ENCODE measurements around the gene DGKI.

DGKI gene

GRCh38 chr7:137538361-137538762 lies 308.4 kb downstream of the DGKI start:
- WGBS (ENCODE audit: insufficient coverage) = 48% methylated on average over 2 of the region's 4 CpGs
- Histone ChIP-seq H3K36me3 (ENCODE audit: control insufficient read depth in 4 of 4, insufficient read depth in 4 of 4, low read length in 3 of 4) (no peaks in the 10 kb centered on the region), H3K4me1 (ENCODE audit: control extremely low read depth in 1 of 4, control insufficient read depth in 4 of 4, insufficient read depth in 4 of 4, low read length in 3 of 4) (no peaks in the 10 kb centered on the region), H3K27ac (ENCODE audit: insufficient read depth in 1 of 2, low read depth in 1 of 2, low read length in 2 of 2, poor library complexity in 1 of 2, severe bottlenecking in 2 of 2) (no peak overlapping the region), H3K9me3 (ENCODE audit: control extremely low read depth in 1 of 5, control insufficient read depth in 4 of 5, insufficient read depth in 2 of 5, low read depth in 1 of 5, low read length in 4 of 5) (no peaks in the 10 kb centered on the region), H3K4me3 (ENCODE audit: control insufficient read depth in 1 of 7, extremely low read depth in 1 of 7, insufficient read depth in 4 of 7, low read depth in 2 of 7, low read length in 6 of 7) (no peak overlapping the region), H3K27me3 (replicated peaks in 2 of 5; ENCODE audit: control insufficient read depth in 4 of 5, insufficient read depth in 5 of 5, low read length in 4 of 5) (peaks cover 0 to 2% (median 0%) of the 10 kb centered on the region in 5 experiments)
- peak in 2 of 3 donors; percentile 21 to 36 for DNase-seq
- ChIA-PET POLR2A (no interaction called here), CTCF (no interaction called here)

- ChIA-PET POLR2A (no interaction called here), CTCF (no interaction called here)
- H3K4me1 ChIP-seq (ENCODE audit: control extremely low read depth in 1 of 4, control insufficient read depth in 4 of 4, insufficient read depth in 4 of 4, low read length in 3 of 4) = no peaks in the 10 kb centered on the region
- no peak overlapping the region for H3K27ac ChIP-seq (ENCODE audit: insufficient read depth in 1 of 2, low read depth in 1 of 2, low read length in 2 of 2, poor library complexity in 1 of 2, severe bottlenecking in 2 of 2)
- peaks cover 0 to 2% (median 0%) of the 10 kb centered on the region in 5 experiments for H3K27me3 ChIP-seq (replicated peaks in 2 of 5; ENCODE audit: control insufficient read depth in 4 of 5, insufficient read depth in 5 of 5, low read length in 4 of 5)
- H3K9me3 ChIP-seq (ENCODE audit: control extremely low read depth in 1 of 5, control insufficient read depth in 4 of 5, insufficient read depth in 2 of 5, low read depth in 1 of 5, low read length in 4 of 5) = no peaks in the 10 kb centered on the region
- H3K4me3 ChIP-seq (ENCODE audit: control insufficient read depth in 1 of 7, extremely low read depth in 1 of 7, insufficient read depth in 4 of 7, low read depth in 2 of 7, low read length in 6 of 7) = no peak overlapping the region
- DNase-seq = no peak
- H3K36me3 ChIP-seq (ENCODE audit: control insufficient read depth in 4 of 4, insufficient read depth in 4 of 4, low read length in 3 of 4) = no peaks in the 10 kb centered on the region
- 89% methylated on average over 3 of the region's 6 CpGs for WGBS (ENCODE audit: insufficient coverage)
These were observed 311.2 kb downstream of the DGKI start for GRCh38 chr7:137535579-137535978.

- Histone ChIP-seq H3K4me1 (ENCODE audit: control extremely low read depth in 1 of 4, control insufficient read depth in 4 of 4, insufficient read depth in 4 of 4, low read length in 3 of 4) (no peaks in the 10 kb centered on the region), H3K27ac (ENCODE audit: insufficient read depth in 1 of 2, low read depth in 1 of 2, low read length in 2 of 2, poor library complexity in 1 of 2, severe bottlenecking in 2 of 2) (no peak overlapping the region), H3K4me3 (ENCODE audit: control insufficient read depth in 1 of 7, extremely low read depth in 1 of 7, insufficient read depth in 4 of 7, low read depth in 2 of 7, low read length in 6 of 7) (no peak overlapping the region), H3K9me3 (ENCODE audit: control extremely low read depth in 1 of 5, control insufficient read depth in 4 of 5, insufficient read depth in 2 of 5, low read depth in 1 of 5, low read length in 4 of 5) (no peaks in the 10 kb centered on the region), H3K27me3 (replicated peaks in 2 of 5; ENCODE audit: control insufficient read depth in 4 of 5, insufficient read depth in 5 of 5, low read length in 4 of 5) (no peaks in the 10 kb centered on the region), H3K36me3 (ENCODE audit: control insufficient read depth in 4 of 4, insufficient read depth in 4 of 4, low read length in 3 of 4) (no peaks in the 10 kb centered on the region)
- no peak for DNase-seq
- WGBS (ENCODE audit: insufficient coverage) = no CpG with 5 or more reads among the region's 4 CpGs
- ChIA-PET CTCF (no interaction called here), POLR2A (no interaction called here)
These were observed 315.1 kb downstream of the DGKI start for GRCh38 chr7:137531671-137532070.

DNA sequence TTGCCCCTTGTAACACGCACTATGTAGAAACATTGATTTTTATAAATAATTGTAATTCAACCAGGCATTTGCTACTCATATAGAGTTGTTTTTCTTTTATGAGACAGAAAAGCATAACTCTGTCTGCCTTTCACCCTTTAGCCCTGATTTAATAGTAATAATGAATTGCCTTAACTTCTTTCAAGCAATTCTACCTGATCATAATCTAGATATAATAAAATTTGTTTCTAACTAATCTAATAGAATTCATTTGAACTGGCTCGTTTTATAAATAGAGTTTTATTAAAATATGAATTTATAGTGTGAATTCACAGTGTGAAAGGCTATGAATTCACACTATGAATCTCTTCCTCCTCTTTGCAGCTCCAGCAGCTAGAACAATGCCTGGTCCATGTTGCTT lies 319.1 kb downstream of the DGKI start:
- Histone ChIP-seq H3K27me3 (replicated peaks in 2 of 5; ENCODE audit: control insufficient read depth in 4 of 5, insufficient read depth in 5 of 5, low read length in 4 of 5) (peaks cover 0 to 2% (median 0%) of the 10 kb centered on the region in 5 experiments), H3K9me3 (ENCODE audit: control extremely low read depth in 1 of 5, control insufficient read depth in 4 of 5, insufficient read depth in 2 of 5, low read depth in 1 of 5, low read length in 4 of 5) (no peaks in the 10 kb centered on the region), H3K4me3 (ENCODE audit: control insufficient read depth in 1 of 7, extremely low read depth in 1 of 7, insufficient read depth in 4 of 7, low read depth in 2 of 7, low read length in 6 of 7) (no peak overlapping the region), H3K4me1 (ENCODE audit: control extremely low read depth in 1 of 4, control insufficient read depth in 4 of 4, insufficient read depth in 4 of 4, low read length in 3 of 4) (no peaks in the 10 kb centered on the region), H3K36me3 (ENCODE audit: control insufficient read depth in 4 of 4, insufficient read depth in 4 of 4, low read length in 3 of 4) (no peaks in the 10 kb centered on the region), H3K27ac (ENCODE audit: insufficient read depth in 1 of 2, low read depth in 1 of 2, low read length in 2 of 2, poor library complexity in 1 of 2, severe bottlenecking in 2 of 2) (no peak overlapping the region)
- CTCF ChIA-PET = no interaction called here
- WGBS (ENCODE audit: insufficient coverage) = no CpG with 5 or more reads among the region's 2 CpGs
- POLR2A ChIA-PET = no interaction called here
- DNase-seq = no peak

DNA sequence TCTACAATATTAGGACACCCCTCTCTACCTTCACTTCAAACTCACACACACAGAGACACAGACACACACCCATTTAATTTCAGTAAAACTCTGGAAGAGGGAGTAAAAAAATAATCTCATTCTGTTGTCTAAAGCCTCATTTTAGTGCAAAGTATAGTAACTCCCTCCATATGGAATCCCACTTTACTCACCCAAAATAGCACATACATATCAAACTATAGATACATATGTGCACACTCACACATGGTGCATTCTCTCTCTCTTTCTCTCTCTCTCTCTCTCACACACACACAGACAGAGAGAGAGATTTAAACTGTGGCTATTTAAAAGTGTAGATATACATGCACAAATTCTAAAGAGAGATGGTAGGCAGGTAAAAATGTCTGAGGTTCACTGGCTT lies 323.6 kb downstream of the DGKI start:
- DNase-seq = no peak
- ChIA-PET POLR2A (no interaction called here), CTCF (no interaction called here)
- H3K27ac ChIP-seq (ENCODE audit: insufficient read depth in 1 of 2, low read depth in 1 of 2, low read length in 2 of 2, poor library complexity in 1 of 2, severe bottlenecking in 2 of 2) = no peak overlapping the region
- no peak overlapping the region for H3K4me3 ChIP-seq (ENCODE audit: control insufficient read depth in 1 of 7, extremely low read depth in 1 of 7, insufficient read depth in 4 of 7, low read depth in 2 of 7, low read length in 6 of 7)
- no peaks in the 10 kb centered on the region for H3K36me3 ChIP-seq (ENCODE audit: control insufficient read depth in 4 of 4, insufficient read depth in 4 of 4, low read length in 3 of 4)
- H3K4me1 ChIP-seq (ENCODE audit: control extremely low read depth in 1 of 4, control insufficient read depth in 4 of 4, insufficient read depth in 4 of 4, low read length in 3 of 4) = no peaks in the 10 kb centered on the region
- H3K27me3 ChIP-seq (replicated peaks in 2 of 5; ENCODE audit: control insufficient read depth in 4 of 5, insufficient read depth in 5 of 5, low read length in 4 of 5) = peaks cover 0 to 2% (median 0%) of the 10 kb centered on the region in 5 experiments
- H3K9me3 ChIP-seq (ENCODE audit: control extremely low read depth in 1 of 5, control insufficient read depth in 4 of 5, insufficient read depth in 2 of 5, low read depth in 1 of 5, low read length in 4 of 5) = no peaks in the 10 kb centered on the region

DNA sequence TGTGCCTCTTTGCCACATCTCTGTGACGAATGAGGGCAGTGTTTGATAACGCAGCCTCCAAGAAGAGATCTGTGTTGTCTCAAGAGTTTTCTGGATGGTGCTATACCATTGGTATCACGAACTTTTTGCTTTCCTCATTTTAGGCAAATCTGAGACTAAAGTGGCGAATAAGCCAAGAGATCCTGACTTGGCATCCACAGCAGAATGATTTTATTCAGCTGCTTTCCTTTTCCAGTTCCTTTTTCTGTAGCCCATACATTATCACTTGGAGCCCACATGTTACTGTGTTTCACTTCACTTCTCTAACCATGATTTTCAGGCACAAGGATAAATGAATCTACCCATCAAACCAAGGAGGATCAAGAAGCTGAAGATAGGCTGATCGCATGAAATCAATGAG lies 325.3 kb downstream of the DGKI start:
- Histone ChIP-seq H3K36me3 (ENCODE audit: control insufficient read depth in 4 of 4, insufficient read depth in 4 of 4, low read length in 3 of 4) (no peaks in the 10 kb centered on the region), H3K4me1 (ENCODE audit: control extremely low read depth in 1 of 4, control insufficient read depth in 4 of 4, insufficient read depth in 4 of 4, low read length in 3 of 4) (no peaks in the 10 kb centered on the region), H3K4me3 (ENCODE audit: control insufficient read depth in 1 of 7, extremely low read depth in 1 of 7, insufficient read depth in 4 of 7, low read depth in 2 of 7, low read length in 6 of 7) (no peak overlapping the region), H3K27ac (ENCODE audit: insufficient read depth in 1 of 2, low read depth in 1 of 2, low read length in 2 of 2, poor library complexity in 1 of 2, severe bottlenecking in 2 of 2) (no peak overlapping the region), H3K27me3 (replicated peaks in 2 of 5; ENCODE audit: control insufficient read depth in 4 of 5, insufficient read depth in 5 of 5, low read length in 4 of 5) (peaks cover 0 to 2% (median 0%) of the 10 kb centered on the region in 5 experiments), H3K9me3 (ENCODE audit: control extremely low read depth in 1 of 5, control insufficient read depth in 4 of 5, insufficient read depth in 2 of 5, low read depth in 1 of 5, low read length in 4 of 5) (no peaks in the 10 kb centered on the region)
- 95% methylated on average over 5 of the region's 5 CpGs for WGBS (ENCODE audit: insufficient coverage)
- ChIA-PET POLR2A (no interaction called here), CTCF (no interaction called here)
- DNase-seq = no peak

- no CpG with 5 or more reads among the region's 1 CpG for WGBS (ENCODE audit: insufficient coverage)
- Histone ChIP-seq H3K4me1 (ENCODE audit: control extremely low read depth in 1 of 4, control insufficient read depth in 4 of 4, insufficient read depth in 4 of 4, low read length in 3 of 4) (no peaks in the 10 kb centered on the region), H3K4me3 (ENCODE audit: control insufficient read depth in 1 of 7, extremely low read depth in 1 of 7, insufficient read depth in 4 of 7, low read depth in 2 of 7, low read length in 6 of 7) (no peak overlapping the region), H3K27ac (ENCODE audit: insufficient read depth in 1 of 2, low read depth in 1 of 2, low read length in 2 of 2, poor library complexity in 1 of 2, severe bottlenecking in 2 of 2) (no peak overlapping the region), H3K9me3 (ENCODE audit: control extremely low read depth in 1 of 5, control insufficient read depth in 4 of 5, insufficient read depth in 2 of 5, low read depth in 1 of 5, low read length in 4 of 5) (no peaks in the 10 kb centered on the region), H3K27me3 (replicated peaks in 2 of 5; ENCODE audit: control insufficient read depth in 4 of 5, insufficient read depth in 5 of 5, low read length in 4 of 5) (peaks cover 0 to 2% (median 0%) of the 10 kb centered on the region in 5 experiments), H3K36me3 (ENCODE audit: control insufficient read depth in 4 of 4, insufficient read depth in 4 of 4, low read length in 3 of 4) (no peaks in the 10 kb centered on the region)
- ChIA-PET CTCF (no interaction called here), POLR2A (no interaction called here)
- DNase-seq = no peak
These were observed 326.8 kb downstream of the DGKI start for GRCh38 chr7:137519947-137520346.

Measured in common myeloid progenitor, CD34-positive (primary cell).